Measurements from ENCODE around the gene INSRR.

Gene INSRR

GRCh38 chr1:156808186-156809030 lies 50.5 kb downstream of the INSRR start:
- no peak for DNase-seq (ENCODE audit: low spot score)
- no peak for FAIRE-seq

- FAIRE-seq, result no peak
- DNase-seq (ENCODE audit: low spot score), result no peak
These were observed 51.3 kb downstream of the INSRR start for GRCh38 chr1:156807627-156808026.

DNA sequence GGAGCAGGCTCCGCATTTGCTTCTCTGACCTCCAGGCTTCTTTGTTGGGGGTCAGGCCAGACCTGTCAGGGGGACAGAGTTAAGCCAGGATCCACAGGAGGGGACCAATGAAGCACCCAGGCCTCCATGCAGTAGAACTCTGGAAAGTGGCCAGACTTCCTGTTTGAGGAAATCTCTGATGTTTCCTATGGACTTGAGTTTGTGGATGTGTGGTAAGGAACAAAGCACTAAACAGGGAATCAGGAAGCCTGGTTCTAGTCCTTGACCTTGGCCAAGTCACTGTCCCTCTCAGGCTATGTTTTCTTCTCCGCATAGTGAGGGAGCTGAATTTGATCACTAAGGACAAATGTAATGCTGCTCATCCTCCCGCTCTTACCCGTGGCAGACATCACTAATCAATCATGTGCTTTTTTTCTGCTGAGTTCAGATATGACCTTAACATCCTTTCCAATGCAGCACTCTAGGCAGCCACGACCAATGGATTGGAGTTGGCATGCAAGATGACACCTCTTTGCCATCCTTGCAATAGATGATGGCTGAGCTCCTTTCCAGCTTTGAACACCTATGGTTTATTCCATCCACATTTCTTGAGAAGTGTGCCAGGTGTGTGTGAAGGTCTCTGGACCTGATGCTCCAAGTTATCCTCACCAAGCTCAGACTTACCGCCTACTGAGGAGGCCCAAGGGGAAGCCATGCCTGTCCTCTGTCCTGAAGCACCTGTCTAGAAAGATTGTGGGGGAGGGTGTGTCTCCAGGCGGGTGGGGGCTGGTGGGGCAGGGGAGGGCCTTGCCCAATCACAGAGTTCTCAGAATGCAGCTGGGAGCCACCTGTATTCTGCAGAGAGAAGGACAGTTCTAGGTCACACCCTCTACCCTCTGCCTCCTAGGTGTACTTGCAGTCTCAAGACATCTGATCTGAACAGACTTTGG lies 52.1 kb downstream of the INSRR start:
- FAIRE-seq, result no peak

GRCh38 chr1:156805766-156806511 lies 53.0 kb downstream of the INSRR start:
- FAIRE-seq, result no peak
- DNase-seq (ENCODE audit: low spot score), result no peak

More for the DNA sequence above, 52.1 kb downstream of the INSRR start:
- no peak for DNase-seq (ENCODE audit: low spot score)

DNA sequence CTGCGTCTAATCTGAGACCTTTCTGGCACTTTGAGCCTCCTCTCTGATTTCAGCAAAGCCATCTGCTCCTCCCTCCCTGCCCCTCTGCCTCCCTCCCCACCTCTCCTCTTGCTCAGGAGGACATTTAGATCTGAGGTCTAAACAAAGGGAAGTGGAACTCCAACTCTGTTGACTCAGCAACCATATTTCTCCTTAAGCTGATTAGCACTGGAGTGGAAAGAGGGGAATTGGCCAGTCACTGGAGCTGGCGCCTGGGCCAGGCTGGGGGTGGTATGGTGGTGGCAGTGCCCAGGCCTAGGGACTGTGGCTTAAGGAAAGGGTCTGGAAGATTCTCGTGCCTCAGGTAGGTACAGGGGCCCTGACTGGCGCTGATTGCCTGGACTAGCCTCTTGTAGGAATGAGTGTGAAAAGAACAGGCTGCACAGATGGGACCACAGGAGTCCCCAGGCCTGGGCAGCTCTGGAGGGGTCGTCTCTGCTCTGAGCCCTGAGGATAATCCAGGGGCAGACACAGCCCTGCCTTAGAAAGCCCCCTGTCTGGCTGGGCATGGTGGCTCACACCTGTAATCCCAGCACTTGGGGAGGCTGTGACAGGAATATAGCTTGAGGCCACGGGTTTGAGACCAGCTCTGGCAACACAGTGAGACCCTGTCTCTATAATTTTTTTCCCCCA lies 54.2 kb downstream of the INSRR start:
- peak; percentile 78 for FAIRE-seq
- DNase-seq (ENCODE audit: low spot score), result peak; percentile 72

DNA sequence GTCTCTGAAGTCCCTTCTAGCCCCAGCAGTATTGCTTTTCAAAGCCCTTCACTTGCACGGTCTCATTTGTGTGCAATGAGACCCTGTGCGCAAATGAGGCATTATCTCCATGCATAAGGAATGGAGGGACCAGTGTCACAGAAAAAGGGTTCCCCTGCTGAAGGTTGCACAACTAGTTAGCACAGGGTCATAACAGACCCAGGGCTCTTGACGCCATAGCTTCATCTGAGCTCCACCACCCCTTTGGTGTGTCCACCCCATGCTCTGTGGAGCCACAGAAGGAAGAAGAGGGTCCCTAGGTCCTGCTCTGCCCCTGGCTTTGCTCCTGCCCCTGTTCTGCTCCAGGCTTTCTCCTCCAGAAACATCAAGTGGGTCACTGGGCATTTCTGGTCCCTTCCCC lies 54.9 kb downstream of the INSRR start:
- no peak for FAIRE-seq

DNA sequence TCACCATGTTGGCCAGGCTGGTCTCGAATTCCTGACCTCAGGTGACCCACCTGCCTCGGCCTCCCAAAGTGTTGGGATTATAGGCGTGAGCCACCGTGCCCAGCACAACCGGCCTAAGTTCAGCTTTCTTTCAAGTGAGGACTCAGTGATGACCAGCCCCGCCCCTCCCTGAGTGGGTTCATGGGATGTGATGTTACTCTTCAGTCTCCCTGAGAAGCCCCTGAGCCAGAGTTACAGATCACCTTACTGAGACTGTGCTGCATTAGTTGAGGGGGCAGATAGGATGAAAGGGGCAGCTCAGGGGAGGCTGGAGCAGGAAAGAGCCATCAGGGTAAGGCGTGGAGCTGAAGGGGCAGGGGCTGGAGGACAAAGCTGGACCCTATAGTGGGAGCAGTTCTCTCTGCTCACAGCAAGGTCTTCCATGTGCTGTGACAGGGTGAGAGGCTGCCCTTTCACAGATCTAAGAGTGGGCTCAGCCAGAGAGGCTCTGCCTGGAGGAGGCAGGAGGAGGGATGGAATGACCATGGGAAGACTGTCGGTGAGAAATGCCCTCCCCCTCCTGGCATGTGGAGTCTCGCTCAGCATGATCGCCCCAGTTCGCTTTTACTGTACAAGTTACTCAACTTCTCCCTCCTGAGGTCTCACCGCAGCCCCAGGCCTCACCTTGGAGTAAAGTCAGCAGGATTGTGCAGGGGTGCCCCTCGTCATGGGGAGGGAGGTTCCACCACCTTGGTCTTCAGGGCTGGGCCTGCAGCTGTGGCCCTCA lies 55.6 kb downstream of the INSRR start:
- FAIRE-seq, result no peak

More for the DNA sequence above, 54.9 kb downstream of the INSRR start:
- no peak for DNase-seq (ENCODE audit: low spot score)

GRCh38 chr1:156802421-156802935 lies 56.4 kb downstream of the INSRR start:
- no peak for FAIRE-seq
- no peak for DNase-seq (ENCODE audit: low spot score)

More for the DNA sequence above, 55.6 kb downstream of the INSRR start:
- no peak for DNase-seq (ENCODE audit: low spot score)

DNA sequence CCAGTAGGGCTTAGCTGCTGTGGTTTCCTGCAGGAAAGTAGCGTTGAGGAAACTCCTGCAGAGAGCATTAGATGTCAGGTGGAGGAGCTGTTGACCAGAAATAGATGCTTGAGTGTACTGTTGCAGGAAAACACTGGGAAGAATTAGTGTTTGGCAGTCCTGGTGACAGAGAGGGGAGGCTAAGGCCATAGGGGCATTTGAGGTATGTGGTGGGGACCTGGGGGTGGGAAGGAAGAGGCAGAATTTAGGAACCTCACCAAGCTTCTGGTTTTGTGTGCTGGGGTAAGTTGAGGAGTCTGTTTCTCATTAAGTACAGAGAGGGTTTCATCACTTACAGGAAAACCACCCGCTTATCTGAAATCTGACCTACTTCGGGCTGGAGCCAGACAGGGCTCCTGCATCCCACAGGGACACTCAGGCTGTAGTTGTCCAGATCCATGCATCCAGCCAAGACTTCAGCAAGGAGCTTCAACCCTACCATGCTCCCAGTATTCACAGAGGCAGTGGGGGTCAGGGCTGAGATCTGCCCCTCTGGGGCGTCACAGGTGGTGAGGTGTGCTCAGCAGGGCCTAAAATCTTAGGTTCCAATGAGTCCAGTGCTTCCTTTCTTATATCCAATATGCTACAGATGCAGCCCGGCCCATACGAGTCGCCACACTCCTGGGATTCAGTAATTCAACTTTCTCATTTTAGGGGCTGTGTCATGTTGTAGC lies 57.4 kb downstream of the INSRR start:
- DNase-seq (ENCODE audit: low spot score) (no peak), FAIRE-seq (no peak)

DNA sequence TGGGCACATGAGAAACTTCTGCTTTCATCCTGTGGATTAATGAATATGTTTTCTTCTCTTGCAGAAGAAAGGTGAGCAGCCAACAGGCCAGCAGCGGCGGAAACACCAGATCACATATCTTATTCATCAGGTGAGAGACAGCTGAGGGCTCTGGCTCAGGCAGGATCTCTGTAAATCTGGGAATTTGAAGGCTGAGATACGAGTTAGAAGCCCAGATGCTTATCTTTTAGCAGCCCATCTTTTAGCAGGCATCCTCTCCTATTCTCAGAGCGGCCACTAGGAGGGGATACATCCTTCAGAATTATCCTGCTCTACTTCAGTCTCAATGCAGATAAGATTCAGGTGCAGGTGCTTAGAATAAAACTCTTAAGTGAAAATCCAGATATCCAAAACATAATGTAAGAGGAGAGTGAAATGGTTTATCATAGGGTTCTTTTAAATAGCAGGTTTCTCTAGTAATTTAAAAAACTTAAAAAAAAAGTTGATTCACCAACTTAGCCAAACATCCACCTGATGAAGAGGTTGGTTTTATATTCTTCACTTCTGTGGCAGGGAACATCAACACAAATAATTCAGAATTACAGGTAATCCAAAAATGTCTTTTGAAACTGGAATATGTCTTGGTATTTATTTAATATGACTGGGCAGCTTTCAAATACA lies 61.6 kb downstream of the INSRR start:
- DNase-seq (ENCODE audit: low spot score) (peak; percentile 45), FAIRE-seq (peak; percentile 58)

- peak; percentile 89 for DNase-seq (ENCODE audit: low spot score)
- peak; percentile 97 for FAIRE-seq
These were observed 62.4 kb downstream of the INSRR start for GRCh38 chr1:156796340-156797097.

DNA sequence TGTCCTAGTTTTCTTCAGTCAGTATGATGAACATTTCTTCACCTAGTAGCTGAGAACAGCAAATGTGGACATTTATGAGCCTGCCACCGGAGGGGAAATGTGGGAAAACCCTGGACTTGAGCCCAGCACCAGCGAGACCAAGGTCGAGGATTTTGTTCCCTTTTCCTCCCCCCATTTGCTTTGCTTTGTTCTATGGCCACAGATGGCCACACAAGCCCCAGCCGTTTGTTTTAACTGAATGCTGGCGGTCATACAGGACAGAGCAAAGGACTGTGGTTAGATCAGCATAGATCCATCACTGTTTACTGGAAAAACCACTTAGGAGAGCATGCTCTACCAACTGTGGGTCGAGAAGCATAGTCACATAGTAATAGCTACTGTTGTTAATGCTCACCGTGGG lies 63.1 kb downstream of the INSRR start:
- no peak for FAIRE-seq

GRCh38 chr1:156795374-156795733 lies 63.6 kb downstream of the INSRR start:
- DNase-seq (ENCODE audit: low spot score), result no peak
- FAIRE-seq, result no peak

More for the DNA sequence above, 63.1 kb downstream of the INSRR start:
- peak; percentile 87 for DNase-seq (ENCODE audit: low spot score)

- DNase-seq (ENCODE audit: low spot score), result peak; percentile 84
- FAIRE-seq, result peak; percentile 87
These were observed 64.2 kb downstream of the INSRR start for GRCh38 chr1:156794506-156795373.
